Activated CD8-positive, alpha-beta memory T cell treated with anti-CD3 and anti-CD28 coated beads, Interleukin-2, amount 50 U/mL, for 24 hours (primary cell): Measurements from ENCODE around the gene PCDHB7.
"Not testable (repeated sequence)": the region's sequence is repeated elsewhere in the genome, so short reads cannot be mapped to it uniquely, and the experiment has no call there.

Source experiments
- DNase-seq: peaks from one replicate; pipeline ENCODE4 v3.0.0-alpha.2; 2020; ENCODE audit errors: extremely low read depth

The PCDHB7 gene

DNA sequence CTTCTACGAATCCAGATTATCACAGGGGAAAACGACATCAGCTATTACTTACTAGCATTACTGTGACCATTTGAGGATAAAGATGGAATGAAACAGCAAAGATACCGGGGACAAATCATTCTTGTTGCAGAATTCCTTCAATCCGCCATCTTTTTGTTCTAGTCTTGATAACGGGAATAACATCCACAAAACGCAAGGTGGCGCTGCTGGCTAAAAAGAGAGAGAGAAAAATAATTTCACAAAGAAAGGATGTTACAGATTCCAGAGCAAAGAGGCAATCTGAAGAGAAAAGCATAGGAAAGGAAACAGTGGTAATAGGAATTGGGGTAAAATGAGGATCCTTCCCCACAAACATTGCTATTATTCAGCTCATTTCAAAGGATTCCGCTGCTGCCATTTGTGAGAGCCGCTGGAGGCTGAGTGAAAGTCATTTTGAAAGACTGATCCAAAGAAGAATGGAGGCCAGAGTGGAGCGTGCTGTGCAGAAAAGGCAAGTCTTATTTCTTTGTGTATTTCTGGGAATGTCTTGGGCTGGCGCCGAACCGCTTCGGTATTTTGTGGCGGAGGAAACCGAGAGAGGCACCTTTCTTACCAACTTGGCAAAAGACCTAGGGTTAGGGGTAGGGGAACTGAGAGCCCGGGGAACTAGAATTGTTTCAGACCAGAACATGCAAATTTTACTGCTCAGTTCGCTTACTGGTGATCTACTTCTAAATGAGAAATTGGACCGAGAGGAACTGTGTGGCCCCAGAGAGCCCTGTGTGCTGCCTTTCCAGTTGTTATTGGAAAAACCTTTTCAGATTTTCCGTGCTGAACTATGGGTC lies at the start of gene PCDHB7:
Gene PCDHB7, plus strand, starts transcription at position 264 of the 824 bp plus-strand sequence. Its CDS starts 192 bp downstream, at position 456.
- DNase-seq: no peak

DNA sequence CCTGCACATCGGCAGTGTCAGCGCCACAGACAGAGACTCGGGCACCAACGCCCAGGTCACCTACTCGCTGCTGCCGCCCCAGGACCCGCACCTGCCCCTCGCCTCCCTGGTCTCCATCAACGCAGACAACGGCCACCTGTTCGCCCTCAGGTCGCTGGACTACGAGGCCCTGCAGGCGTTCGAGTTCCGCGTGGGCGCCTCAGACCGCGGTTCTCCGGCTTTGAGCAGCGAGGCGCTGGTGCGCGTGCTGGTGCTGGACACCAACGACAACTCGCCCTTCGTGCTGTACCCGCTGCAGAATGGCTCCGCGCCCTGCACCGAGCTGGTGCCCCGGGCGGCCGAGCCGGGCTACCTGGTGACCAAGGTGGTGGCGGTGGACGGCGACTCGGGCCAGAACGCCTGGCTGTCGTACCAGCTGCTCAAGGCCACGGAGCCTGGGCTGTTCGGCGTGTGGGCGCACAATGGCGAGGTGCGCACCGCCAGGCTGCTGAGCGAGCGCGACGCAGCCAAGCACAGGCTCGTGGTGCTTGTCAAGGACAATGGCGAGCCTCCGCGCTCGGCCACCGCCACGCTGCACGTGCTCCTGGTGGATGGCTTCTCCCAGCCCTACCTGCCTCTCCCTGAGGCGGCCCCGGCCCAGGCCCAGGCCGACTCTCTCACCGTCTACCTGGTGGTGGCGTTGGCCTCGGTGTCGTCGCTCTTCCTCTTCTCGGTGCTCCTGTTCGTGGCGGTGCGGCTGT lies 48.9 kb upstream of the PCDHB7 start:
- DNase-seq: not testable (repeated sequence)

- DNase-seq: no peak
Measured at GRCh38 chr5:141127305-141127704, 45.1 kb upstream of the PCDHB7 start.

- no peak for DNase-seq
Measured at GRCh38 chr5:141135030-141135717, 37.3 kb upstream of the PCDHB7 start, which contains the start of gene PCDHB5. TSS of gene PCDHB5 (plus strand) at chr5:141135206. CDS start at chr5:141135435, 229 bp downstream.

DNA sequence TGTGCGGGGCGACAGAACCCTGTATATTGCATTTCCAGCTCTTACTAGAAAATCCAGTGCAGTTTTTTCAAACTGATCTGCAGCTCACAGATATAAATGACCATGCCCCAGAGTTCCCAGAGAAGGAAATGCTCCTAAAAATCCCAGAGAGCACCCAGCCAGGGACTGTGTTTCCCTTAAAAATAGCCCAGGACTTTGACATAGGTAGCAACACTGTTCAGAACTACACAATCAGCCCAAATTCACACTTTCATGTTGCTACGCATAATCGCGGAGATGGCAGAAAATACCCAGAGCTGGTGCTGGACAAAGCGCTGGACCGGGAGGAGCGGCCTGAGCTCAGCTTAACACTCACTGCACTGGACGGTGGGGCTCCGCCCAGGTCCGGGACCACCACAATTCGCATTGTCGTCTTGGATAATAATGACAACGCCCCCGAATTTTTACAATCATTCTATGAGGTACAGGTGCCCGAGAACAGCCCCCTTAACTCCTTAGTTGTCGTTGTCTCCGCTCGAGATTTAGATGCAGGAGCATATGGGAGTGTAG lies 36.7 kb upstream of the PCDHB7 start:
- DNase-seq: no peak

GRCh38 chr5:141137346-141137745 lies 35.1 kb upstream of the PCDHB7 start:
- not testable (repeated sequence) for DNase-seq

GRCh38 chr5:141149812-141150211 lies 22.6 kb upstream of the PCDHB7 start, which contains the start of gene PCDHB6:
TSS of gene PCDHB6 (plus strand) at chr5:141150057. CDS start at chr5:141150258, 201 bp downstream.
- DNase-seq: no peak

DNA sequence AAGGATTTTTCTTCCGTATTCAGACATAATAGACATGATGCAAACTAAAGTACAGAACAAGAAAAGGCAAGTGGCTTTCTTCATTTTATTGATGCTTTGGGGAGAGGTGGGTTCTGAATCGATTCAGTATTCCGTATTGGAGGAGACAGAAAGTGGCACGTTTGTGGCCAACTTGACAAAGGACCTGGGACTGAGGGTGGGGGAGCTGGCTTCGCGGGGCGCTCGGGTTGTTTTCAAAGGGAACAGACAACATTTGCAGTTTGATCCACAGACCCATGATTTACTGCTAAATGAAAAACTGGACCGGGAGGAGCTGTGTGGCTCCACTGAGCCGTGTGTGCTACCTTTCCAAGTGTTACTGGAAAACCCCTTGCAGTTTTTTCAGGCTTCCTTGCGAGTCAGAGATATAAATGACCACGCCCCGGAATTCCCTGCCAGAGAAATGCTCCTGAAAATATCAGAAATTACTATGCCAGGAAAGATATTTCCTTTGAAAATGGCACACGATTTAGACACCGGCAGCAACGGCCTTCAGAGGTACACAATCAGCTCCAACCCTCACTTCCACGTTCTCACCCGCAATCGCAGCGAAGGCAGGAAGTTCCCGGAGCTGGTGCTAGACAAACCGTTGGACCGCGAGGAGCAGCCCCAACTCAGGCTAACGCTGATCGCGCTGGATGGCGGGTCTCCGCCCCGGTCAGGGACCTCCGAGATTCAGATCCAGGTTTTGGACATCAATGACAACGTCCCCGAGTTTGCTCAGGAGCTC lies 22.0 kb upstream of the PCDHB7 start:
- no peak for DNase-seq

DNA sequence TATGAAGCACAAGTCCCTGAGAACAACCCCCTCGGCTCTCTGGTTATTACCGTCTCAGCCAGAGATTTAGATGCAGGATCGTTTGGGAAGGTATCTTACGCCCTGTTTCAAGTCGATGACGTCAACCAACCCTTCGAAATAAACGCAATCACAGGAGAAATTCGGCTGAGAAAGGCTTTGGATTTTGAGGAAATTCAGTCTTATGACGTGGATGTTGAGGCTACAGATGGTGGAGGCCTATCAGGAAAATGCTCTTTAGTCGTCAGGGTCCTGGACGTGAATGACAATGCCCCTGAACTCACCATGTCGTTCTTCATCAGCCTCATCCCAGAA lies 21.5 kb upstream of the PCDHB7 start:
- DNase-seq: no peak

GRCh38 chr5:141151632-141152031 lies 20.8 kb upstream of the PCDHB7 start:
- DNase-seq: not testable (repeated sequence)

GRCh38 chr5:141152096-141152495 lies 20.3 kb upstream of the PCDHB7 start:
- not testable (repeated sequence) for DNase-seq

- DNase-seq: no peak
Measured at GRCh38 chr5:141155540-141156374, 16.7 kb upstream of the PCDHB7 start.

DNA sequence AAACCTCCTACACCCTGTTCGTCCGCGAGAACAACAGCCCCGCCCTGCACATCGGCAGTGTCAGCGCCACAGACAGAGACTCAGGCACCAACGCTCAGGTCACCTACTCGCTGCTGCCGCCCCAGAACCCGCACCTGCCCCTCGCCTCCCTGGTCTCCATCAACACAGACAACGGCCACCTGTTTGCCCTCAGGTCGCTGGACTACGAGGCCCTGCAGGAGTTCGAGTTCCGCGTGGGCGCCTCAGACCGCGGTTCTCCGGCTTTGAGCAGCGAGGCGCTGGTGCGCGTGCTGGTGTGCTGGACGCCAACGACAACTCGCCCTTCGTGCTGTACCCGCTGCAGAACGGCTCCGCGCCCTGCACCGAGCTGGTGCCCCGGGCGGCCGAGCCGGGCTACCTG lies 15.1 kb upstream of the PCDHB7 start:
- not testable (repeated sequence) for DNase-seq

GRCh38 chr5:141157901-141158300 lies 14.5 kb upstream of the PCDHB7 start:
- not testable (repeated sequence) for DNase-seq

GRCh38 chr5:141174291-141175104 lies 2.1 kb downstream of the PCDHB7 start:
- DNase-seq: not testable (repeated sequence)

- DNase-seq: no peak
Measured at GRCh38 chr5:141175933-141176332, 3.5 kb downstream of the PCDHB7 start.

GRCh38 chr5:141177577-141178191 lies 5.2 kb downstream of the PCDHB7 start, which contains the start of gene PCDHB8:
TSS of gene PCDHB8 (plus strand) at chr5:141177790. CDS start at chr5:141178035, 245 bp downstream.
- not testable (repeated sequence) for DNase-seq

- DNase-seq: not testable (repeated sequence)
Measured at GRCh38 chr5:141179371-141179770, 6.9 kb downstream of the PCDHB7 start.

DNA sequence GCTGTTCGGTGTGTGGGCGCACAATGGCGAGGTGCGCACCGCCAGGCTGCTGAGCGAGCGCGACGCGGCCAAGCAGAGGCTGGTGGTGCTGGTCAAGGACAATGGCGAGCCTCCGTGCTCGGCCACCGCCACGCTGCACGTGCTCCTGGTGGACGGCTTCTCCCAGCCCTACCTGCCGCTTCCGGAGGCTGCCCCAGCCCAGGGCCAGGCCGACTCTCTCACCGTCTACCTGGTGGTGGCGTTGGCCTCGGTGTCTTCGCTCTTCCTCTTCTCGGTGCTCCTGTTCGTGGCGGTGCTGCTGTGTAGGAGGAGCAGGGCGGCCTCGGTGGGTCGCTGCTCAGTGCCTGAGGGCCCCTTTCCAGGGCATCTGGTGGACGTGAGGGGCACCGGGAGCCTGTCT lies 7.4 kb downstream of the PCDHB7 start:
- not testable (repeated sequence) for DNase-seq
